HG03280 (cell line): ENCODE results near the gene MSX2.

ENCODE experiments used
- ATAC-seq: cut with Tn5 transposase; IDR thresholded peaks from one replicate; pipeline ENCODE4 v1.9.1; 2021; ENCODE audit warnings: mild to moderate bottlenecking, moderate library complexity; ENCODE audit not compliant: unreplicated experiment

MSX2 gene

DNA sequence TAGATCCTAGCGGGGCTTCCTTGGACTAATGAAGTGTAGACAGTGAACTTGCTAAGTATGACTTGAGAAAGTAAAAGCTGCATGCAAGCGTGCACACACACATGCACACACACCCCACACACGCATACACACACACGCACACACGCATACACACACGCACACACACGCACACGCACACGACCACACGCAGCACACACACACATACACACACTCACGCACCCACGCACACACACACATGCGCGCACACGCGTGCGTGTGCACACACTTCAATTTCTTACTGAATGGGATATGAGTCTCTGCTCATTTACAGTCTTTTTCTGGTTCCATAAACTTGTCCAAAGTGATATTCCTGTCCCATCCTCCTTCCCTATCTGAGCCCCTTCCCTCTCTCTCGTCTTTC is 41.2 kb downstream of the MSX2 start:
- no peak for ATAC-seq

DNA sequence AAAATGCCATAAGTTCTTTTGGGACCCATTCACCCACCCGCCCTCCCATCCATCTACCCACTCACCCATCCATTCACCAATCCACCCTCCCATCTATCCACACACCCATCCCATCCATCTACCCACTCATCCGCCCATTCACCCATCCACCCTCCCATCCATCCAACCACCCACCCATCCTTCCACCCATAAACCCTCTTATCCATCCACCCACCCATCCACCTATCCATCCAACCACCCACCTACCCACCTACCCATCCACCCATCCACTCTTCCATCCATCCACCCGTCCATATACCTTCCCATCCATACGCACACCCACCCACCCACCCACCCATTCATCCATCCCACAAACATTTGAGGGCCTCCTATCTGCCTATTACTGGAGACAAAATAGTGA is 43.3 kb downstream of the MSX2 start:
- ATAC-seq = no peak

DNA sequence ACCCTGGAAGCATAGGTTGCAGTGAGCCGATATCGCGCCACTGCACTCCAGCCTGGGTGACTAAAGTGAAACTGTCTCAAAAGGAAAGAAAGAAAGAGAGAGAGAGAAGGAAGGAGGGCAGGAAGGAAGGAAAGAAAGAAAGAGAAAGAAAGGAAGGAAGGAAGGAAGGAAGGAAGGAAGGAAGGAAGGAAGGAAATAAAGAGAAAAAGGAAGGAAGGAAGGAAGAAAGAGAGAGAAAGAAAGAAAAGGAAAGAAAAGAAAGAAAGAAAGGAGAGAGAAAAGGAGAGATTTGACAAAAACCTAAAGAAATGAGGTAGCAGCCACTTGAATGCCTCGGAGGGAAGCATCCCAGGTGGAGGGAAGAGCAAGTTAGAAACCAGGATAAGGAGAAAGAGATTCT is 44.6 kb downstream of the MSX2 start:
- no peak for ATAC-seq

GRCh38 chr5:174773371-174773770 is 49.0 kb downstream of the MSX2 start:
- no peak for ATAC-seq

GRCh38 chr5:174775081-174775480 is 50.7 kb downstream of the MSX2 start:
- ATAC-seq = no peak

- no peak for ATAC-seq
Measured at GRCh38 chr5:174777111-174777510, 52.7 kb downstream of the MSX2 start.

DNA sequence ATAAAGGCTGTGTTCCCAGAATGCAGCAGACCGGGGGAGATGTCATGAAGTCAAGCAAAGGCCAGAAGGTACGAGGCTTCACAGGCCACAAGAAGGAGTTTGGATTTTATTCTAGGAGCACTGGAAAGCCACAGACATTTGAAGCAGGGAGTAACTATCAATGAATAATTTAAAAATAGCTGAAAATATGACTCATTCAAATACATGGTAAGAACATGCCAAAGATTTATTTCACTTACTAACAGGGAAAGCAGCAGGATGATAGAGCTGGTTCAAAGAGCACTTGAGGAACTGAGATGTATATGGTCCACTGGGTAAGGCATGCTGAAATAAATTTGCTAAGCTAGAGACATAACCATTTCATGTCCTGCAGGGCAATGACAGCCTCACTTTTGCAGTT is 53.2 kb downstream of the MSX2 start:
- no peak for ATAC-seq
